Esophagus squamous epithelium (tissue), 5 donors: ENCODE results near the gene PHC3. TPM values are rescaled to one million over a fixed set of nuclear protein-coding genes. Genes with fewer than 3 reads are reported as not detected.

ENCODE experiments used
- DNase-seq: peaks from one replicate; lab custom pipeline; 2025; lab: John Stamatoyannopoulos, UW
- H3K27ac ChIP-seq, 4 donors: fragments of 200-600 bp; sonication (generic); one replicate each; pipeline ENCODE4 v1.5.1; 2016 to 2019; ENCODE audit warnings: mild to moderate bottlenecking in 1 of 4
- H3K27me3 ChIP-seq, 4 donors: fragments of 200-600 bp; sonication (generic); 1 replicate in 3 of 4; 2 replicates in 1 of 4; pipeline versions ENCODE4 v1.5.1 to v1.6.0; 2017 to 2021; ENCODE audit warnings: antibody characterized with exemption in 1 of 4
- H3K36me3 ChIP-seq, 3 donors: fragments of 200-600 bp; sonication (generic); one replicate each; pipeline ENCODE4 v1.5.1; 2016 to 2019
- H3K4me1 ChIP-seq, 3 donors: fragments of 200-600 bp; sonication (generic); one replicate each; pipeline ENCODE4 v1.5.1; 2017 to 2019
- H3K4me3 ChIP-seq, 4 donors: fragments of 200-600 bp; sonication (generic); 1 replicate in 3 of 4; 2 replicates in 1 of 4; pipeline ENCODE4 v1.5.1; 2016 to 2019; ENCODE audit warnings: mild to moderate bottlenecking in 2 of 4, moderate library complexity in 1 of 4
- H3K9me3 ChIP-seq, 3 donors: fragments of 200-600 bp; sonication (generic); one replicate each; pipeline ENCODE4 v1.5.1; 2016 to 2019
- CTCF ChIP-seq, 6 experiments: fragments of 450-650 bp in 4 of 6; fragments of 200-600 bp in 2 of 6; sonication (generic) in 2 of 6; IDR thresholded peaks; one replicate each; pipeline ENCODE4 v1.5.1; 2016 to 2019; ENCODE audit warnings: antibody characterized with exemption in 6 of 6, mild to moderate bottlenecking in 4 of 6, moderate library complexity in 4 of 6
- POLR2A ChIP-seq, 4 donors: fragments of 450-650 bp; IDR thresholded peaks; one replicate each; pipeline ENCODE4 v1.6.1; 2017; ENCODE audit warnings: antibody characterized with exemption in 4 of 4, mild to moderate bottlenecking in 4 of 4, moderate library complexity in 3 of 4
- WGBS, 2 donors: methylation state at CpG; one replicate each; pipeline ENCODE4 v1.1.5; 2018; 5-methylcytosine and 5-hydroxymethylcytosine counted together
- intact Hi-C: fragments of 100-400 bp; cut with DNase I; formaldehyde crosslinking; loops from one replicate; pipeline ENCODE4 v1.15.0; 2022
- total RNA-seq, 4 donors: library from RNA; depleted of rRNA; stranded (reverse); fragments of >200 nt; gene quantifications; one replicate each; pipeline ENCODE4 v1.1.0, GENCODE V29; 2016
- donor health status: DM: yes; HTN: yes; CAD: no.

The PHC3 gene
- total RNA-seq, 4 donors from 2014 or later = 22.1 to 47.7 (median 25.4) TPM

GRCh38 chr3:170107941-170108340 lies 73.6 kb downstream of the PHC3 start:
- no peak for DNase-seq
- no peak overlapping the region for H3K27ac ChIP-seq
- H3K4me1 ChIP-seq = no peaks in the 10 kb centered on the region
- H3K4me3 ChIP-seq = no peak overlapping the region
- no peaks in the 10 kb centered on the region for H3K9me3 ChIP-seq
- WGBS, 2 donors = 96% methylated on average over 1 of the region's 1 CpG
- intact Hi-C loops = no loop called here
- H3K27me3 ChIP-seq = no peaks in the 10 kb centered on the region
- TF ChIP-seq CTCF (IDR thresholded peaks at IDR 0.05) (no peak), POLR2A (IDR thresholded peaks at IDR 0.05) (no peak)
- H3K36me3 ChIP-seq = peaks cover 1 to 81% (median 7%) of the 10 kb centered on the region in 3 donors

GRCh38 chr3:170102431-170102830 lies 79.1 kb downstream of the PHC3 start:
- no peaks in the 10 kb centered on the region for H3K9me3 ChIP-seq
- no peaks in the 10 kb centered on the region for H3K4me1 ChIP-seq
- WGBS, 2 donors = 91 to 97% methylated on average over 8 of the region's 8 CpGs
- DNase-seq = no peak
- H3K4me3 ChIP-seq = no peak overlapping the region
- no peaks in the 10 kb centered on the region for H3K27me3 ChIP-seq
- intact Hi-C loops = no loop called here
- peaks cover 6 to 98% (median 13%) of the 10 kb centered on the region in 3 donors for H3K36me3 ChIP-seq
- no peak overlapping the region for H3K27ac ChIP-seq
- TF ChIP-seq POLR2A (IDR thresholded peaks at IDR 0.05) = no peak
- TF ChIP-seq CTCF (IDR thresholded peaks at IDR 0.05) = no peak

- H3K27me3 ChIP-seq = no peaks in the 10 kb centered on the region
- H3K36me3 ChIP-seq = peaks cover 3 to 100% (median 26%) of the 10 kb centered on the region in 3 donors
- TF ChIP-seq POLR2A (IDR thresholded peaks at IDR 0.05) = no peak
- no peak for TF ChIP-seq CTCF (IDR thresholded peaks at IDR 0.05)
- intact Hi-C loops = no loop called here
- 95 to 96% methylated on average over 1 of the region's 1 CpG for WGBS, 2 donors
- H3K27ac ChIP-seq = no peak overlapping the region
- H3K9me3 ChIP-seq = no peaks in the 10 kb centered on the region
- peaks cover 0 to 2% (median 0%) of the 10 kb centered on the region in 3 donors for H3K4me1 ChIP-seq
- no peak overlapping the region for H3K4me3 ChIP-seq
- no peak for DNase-seq
Measured at GRCh38 chr3:170100944-170101343, 80.6 kb downstream of the PHC3 start.

- no peak overlapping the region for H3K27ac ChIP-seq
- intact Hi-C loops = no loop called here
- peaks cover 0 to 6% (median 0%) of the 10 kb centered on the region in 3 donors for H3K4me1 ChIP-seq
- no peaks in the 10 kb centered on the region for H3K27me3 ChIP-seq
- WGBS, 2 donors = 41 to 57% methylated on average over 1 of the region's 1 CpG
- H3K4me3 ChIP-seq = no peak overlapping the region
- no peaks in the 10 kb centered on the region for H3K9me3 ChIP-seq
- DNase-seq = no peak
- peaks cover 3 to 100% (median 31%) of the 10 kb centered on the region in 3 donors for H3K36me3 ChIP-seq
- TF ChIP-seq CTCF (IDR thresholded peaks at IDR 0.05) = no peak
- no peak for TF ChIP-seq POLR2A (IDR thresholded peaks at IDR 0.05)
Measured at GRCh38 chr3:170098753-170099152, 82.8 kb downstream of the PHC3 start.

DNA sequence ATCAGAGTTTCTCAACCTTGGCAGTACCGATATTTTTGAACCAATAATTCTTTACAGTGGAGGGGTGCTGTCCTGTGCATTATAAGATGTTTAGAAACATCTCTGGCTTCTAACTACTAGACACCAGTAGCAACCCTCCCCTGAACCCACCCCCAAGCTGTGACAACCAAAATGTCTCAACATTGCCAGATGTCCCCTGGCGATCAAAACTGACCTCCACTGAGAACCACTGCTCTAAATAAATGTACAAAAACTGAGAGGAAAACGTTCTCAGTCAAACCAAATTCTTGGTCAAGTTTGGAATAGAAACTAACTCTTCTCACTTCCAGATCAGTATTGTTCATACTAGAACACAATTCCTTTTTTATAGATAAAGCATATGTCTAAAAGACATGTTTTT lies 85.2 kb downstream of the PHC3 start:
- Histone ChIP-seq H3K36me3 (peaks cover 0 to 98% (median 30%) of the 10 kb centered on the region in 3 donors), H3K27me3 (no peaks in the 10 kb centered on the region), H3K4me3 (no peak overlapping the region), H3K4me1 (peaks cover 0 to 6% (median 0%) of the 10 kb centered on the region in 3 donors), H3K27ac (no peak overlapping the region), H3K9me3 (no peaks in the 10 kb centered on the region)
- no peak for DNase-seq
- 90 to 94% methylated on average over 3 of the region's 3 CpGs for WGBS, 2 donors
- intact Hi-C loops = no loop called here
- TF ChIP-seq CTCF (IDR thresholded peaks at IDR 0.05) (no peak), POLR2A (IDR thresholded peaks at IDR 0.05) (no peak)
